ENCODE results near the gene E2F3. TPM values are rescaled to one million over a fixed set of nuclear protein-coding genes. Genes with fewer than 3 reads are reported as not detected.

Gene E2F3
- total RNA-seq, 1 donor from 2014 or later, result 39.1 TPM

DNA sequence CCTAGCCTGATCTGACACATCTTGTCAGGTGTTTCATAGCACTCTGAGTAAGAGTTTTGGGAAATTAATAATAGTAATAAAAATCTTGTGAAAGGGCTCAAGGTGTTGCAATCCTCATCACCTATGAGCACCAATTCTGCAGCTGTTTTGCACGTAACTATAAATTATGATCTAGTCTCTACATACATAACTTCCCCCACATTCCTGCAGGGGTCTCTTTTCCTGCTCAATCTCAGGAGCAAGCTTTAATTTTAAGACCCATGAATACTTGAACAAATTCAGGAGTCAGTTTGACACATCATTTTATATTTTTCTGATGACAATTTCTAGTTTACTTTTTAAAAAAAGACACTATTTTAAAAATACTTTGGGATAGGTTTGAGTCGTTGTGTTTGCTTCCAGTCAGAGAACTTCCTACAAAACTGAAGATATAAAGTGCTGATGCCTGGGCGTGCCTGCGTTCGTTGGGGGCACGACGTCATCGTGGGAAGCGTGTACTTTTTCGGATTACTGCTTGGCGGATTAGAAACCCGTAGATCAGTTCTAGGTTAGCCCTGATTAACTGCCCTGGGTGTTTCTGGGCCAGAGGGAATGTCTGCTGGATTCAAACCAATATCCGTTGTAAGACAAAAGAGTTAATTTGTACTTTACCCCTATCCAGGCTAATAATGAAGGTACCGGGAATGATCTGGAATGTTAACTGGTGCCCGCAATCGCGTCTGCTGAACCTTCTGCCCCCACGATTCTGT is 1.0 kb upstream of the E2F3 start:
- intact Hi-C loops (cut with micrococcal nuclease), result loop anchor here (1.0 to 2.0 kb wide), 7 partner anchors 34 to 198 kb away; partner anchors contain the start of genes CDKAL1 and MBOAT1

DNA sequence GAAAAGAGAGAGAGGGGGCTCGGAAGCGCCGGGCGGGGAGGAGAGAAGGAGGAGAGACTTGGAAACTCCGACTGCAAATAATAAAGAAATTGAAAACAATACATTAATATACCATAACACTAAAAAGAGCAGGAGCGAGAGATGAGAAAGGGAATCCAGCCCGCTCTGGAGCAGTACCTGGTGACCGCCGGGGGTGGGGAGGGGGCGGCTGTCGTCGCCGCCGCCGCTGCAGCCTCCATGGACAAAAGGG is 338 bp downstream of the E2F3 start:
- intact Hi-C loops (cut with micrococcal nuclease), result loop anchor here (2.0 kb wide), 1 partner anchor 1187 kb away; no protein-coding TSS in a partner anchor

DNA sequence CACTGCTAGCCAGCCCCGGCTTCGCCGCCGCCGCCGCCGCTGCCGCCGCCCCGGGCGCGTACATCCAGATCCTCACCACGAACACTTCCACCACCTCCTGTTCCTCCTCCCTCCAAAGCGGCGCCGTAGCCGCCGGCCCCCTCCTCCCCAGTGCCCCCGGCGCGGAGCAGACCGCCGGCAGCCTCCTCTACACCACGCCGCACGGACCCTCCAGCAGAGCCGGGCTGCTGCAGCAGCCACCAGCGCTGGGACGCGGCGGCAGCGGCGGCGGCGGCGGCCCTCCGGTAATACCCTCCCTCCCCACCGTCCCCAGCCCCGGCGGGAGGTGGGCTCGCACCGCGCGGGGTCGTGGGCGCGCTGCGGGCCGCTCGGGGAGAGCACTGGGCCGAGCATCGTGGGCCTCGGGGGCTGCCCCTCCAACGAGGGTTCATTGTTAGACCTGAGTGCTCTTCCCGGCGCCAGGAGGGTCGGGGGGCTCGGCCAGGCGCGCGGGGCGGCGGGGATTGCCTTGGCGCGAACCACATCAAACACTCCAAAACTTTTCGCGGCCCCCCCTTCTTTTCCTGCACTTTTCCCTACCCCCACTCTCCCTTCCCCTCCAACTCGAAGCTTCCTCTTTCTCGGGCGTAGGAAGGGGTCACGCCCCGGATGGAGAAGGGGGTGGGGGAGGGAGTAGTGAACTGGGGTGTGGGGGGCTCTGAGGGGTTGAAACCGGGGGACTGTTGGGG is 827 bp downstream of the E2F3 start:
- intact Hi-C loops (cut with micrococcal nuclease), result loop anchor here (2.0 kb wide), 1 partner anchor 1186 kb away; no protein-coding TSS in a partner anchor

DNA sequence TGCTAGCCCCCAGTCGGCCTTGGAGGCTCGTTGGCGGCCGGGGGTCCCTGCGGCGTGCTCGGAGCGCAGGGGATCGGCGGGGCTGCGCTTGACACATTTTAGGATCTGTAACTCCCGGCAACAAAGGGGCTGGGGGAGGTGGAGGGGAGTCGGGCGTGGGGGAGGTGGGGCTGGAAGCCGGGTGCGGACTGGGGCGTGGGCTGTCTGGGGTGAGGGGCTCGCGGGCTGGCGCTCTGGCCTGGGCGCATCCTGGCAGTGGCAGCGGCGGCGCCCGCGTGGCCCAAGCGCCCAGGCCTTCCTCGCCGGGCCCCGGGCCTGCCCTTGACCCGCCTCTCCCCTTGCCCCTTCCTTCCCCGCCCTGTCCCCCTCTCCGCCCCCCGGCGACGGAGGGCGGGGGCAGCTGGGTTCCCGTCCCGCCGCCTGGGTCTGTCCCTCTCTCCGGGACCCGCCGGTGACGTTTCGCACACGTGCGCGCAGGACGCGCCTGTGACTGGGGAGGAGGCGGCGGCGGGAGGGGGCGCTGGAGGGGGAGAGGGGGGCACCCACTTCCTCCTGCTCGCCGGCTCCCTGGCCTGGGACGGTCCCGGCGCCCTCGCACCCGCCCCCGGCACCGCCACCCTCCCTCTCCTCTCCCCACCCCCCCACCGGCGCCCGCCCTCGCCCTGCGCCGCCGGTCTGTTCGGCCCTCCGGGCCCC is 1.5 kb downstream of the E2F3 start:
- intact Hi-C loops (cut with micrococcal nuclease), result loop anchor here (2.0 kb wide), 1 partner anchor 1186 kb away; no protein-coding TSS in a partner anchor

DNA sequence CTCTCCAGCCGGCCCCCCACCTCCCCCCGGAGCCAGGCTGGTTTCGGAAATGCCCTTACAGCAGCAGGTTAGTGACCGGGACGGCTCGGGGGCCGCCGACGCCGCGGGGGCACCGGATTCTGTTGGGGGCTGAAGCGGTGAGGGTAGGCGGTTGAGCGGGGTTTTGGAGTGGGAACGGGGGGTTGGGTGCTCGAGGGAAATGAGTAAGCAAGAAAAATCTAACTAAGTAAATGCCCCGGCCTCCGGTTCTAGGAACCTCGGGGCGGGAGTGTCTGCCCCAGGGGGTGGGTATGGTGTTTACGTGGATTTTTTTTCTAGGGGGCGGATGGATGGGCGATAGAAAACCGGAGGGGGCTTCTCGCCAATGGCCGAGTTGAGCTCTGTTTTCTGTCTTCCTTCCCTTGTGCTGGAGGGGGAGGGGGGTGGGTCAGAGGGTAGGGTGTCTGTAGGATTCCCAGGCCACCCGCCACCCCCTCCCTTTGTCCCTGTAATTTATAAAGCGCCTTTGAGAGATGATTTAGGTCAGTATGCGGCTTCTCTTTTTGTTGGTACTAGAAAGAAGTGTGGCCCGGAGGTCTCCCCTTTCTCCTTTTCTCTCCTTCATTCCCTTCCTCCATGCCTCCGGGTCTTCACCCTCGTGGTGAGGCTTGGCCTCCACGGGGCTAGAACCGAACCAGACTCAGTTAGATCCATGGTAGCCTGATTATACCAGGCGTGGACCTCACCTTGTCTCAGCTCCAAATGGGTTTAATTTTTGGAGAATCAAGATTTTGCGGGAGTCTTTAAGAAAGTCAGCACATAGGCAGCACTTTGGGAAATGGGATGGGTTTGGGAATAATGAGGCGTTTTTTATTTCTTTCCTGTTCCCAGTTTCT is 2.3 kb downstream of the E2F3 start:
- intact Hi-C loops (cut with micrococcal nuclease), result loop anchor here (1.0 to 2.0 kb wide), 4 partner anchors 50 to 1185 kb away; no protein-coding TSS in a partner anchor

DNA sequence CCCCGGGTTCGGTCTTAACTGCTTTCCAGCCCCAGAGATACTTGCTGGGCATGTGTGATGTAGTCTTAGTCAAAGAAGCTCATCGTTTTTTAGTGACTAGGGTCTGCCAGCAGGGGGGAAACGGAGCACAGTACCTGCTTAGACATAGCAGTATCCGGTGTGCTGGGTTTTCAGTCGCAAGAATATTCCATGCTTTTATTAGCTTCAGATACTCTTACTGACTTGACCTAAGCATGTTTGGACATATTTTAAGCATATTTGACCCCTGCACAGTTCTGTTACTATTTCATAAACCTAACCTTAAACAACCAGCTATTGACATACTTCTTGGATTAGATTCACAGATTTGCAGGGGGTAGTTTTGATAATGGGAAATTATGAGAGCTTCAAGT is 3.0 kb downstream of the E2F3 start:
- intact Hi-C loops (cut with micrococcal nuclease), result loop anchor here (1.0 kb wide), 3 partner anchors 50 to 124 kb away; no protein-coding TSS in a partner anchor

DNA sequence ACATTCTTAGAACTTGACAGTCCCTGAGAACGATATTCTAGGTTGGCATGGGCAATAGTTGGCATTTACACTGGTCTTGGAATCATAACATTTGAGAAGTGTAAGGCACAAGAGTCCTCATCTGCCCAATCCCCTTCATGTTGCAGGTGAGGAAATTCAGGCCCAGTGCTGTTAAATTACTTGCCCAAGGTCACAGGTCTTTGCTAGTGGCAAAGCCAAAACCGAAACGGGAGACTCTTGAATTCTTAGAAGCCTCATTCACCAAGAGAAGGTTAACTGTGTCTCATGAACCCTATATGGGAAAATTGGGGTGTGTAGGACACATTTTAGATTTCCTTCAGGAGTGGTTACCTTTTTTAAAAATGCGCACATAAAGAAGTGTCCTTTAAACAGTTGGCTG is 7.2 kb downstream of the E2F3 start:
- intact Hi-C loops (cut with micrococcal nuclease), result no loop called here

DNA sequence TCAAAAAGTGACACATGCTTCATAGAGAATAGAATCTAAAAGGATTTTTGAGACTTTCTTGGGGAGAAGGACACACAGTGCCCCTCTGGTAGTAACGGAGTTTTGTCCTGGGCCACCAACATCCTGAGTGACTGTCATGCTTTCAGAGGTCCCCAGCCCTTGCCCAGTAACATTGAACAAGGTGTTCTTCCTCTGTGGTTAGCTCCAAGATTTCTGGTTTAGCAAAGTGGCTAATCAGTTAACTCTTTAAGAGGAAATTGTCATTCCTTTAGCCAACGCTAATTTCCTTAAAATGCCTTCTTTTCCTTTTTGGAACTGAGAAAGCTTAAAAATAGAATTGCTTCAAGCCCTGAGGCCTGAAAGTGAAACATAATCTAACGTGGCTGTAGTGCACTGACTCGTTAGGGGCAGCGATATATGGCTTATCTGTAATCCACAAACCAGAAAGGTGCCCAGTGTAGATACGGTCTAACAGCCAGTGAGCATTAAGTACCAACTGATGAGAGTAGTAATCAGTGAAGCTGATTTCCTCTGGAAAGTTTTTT is 7.8 kb downstream of the E2F3 start:
- intact Hi-C loops (cut with micrococcal nuclease), result no loop called here

DNA sequence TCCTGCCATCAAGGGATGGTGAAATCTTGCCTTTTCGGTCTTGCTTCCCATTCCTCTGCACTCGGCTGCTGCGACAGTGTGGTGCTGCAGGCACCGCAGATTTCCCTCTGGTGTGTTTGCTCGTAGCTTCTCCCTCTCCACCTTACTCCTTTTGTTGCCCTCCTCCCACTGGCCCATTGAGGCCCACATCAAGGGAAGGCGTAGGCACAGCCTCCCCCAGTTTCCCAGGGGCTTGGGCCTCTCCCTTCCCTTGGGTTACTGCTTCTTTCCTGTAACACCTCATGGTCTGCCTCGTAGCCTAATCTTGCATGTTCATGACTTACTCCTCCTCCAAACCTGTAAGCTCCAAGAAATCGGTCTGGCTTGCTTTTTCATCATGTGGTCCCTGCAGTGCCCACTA is 9.9 kb downstream of the E2F3 start:
- intact Hi-C loops (cut with micrococcal nuclease), result no loop called here

DNA sequence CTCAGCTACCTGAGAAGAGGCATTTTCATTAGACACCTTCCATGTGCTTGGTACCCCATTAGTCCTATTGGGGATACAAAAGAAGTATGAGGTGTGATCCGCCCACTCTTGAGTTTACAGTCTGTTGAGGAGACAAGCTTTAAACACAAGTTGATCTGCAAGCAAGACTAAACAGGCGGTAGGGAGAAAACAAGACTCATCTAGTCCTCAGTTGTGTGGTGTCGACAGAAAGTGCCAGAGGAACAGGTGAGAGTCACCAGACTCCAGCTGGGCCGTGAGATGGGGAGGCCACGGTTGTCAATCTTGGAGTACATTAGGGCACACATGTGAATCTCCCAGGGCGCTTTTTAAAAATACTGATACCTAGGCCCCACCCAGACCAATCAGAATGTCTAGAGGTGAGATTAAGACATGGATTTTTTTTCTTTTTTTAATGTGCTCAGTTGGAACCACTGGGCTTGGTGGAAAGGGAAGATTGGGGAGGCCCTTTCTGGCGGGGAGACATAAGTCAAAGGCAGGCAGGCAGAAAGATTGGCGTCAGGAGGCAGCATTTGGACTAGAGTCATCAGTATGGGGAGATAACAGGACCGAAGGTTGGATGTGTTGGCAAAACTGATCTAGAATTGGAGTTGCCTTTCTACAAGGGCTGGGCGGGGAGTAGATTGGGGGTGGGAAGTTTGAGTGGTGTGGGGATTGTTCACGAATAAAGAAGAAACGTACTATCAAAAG is 10.4 kb downstream of the E2F3 start:
- intact Hi-C loops (cut with micrococcal nuclease), result no loop called here

DNA sequence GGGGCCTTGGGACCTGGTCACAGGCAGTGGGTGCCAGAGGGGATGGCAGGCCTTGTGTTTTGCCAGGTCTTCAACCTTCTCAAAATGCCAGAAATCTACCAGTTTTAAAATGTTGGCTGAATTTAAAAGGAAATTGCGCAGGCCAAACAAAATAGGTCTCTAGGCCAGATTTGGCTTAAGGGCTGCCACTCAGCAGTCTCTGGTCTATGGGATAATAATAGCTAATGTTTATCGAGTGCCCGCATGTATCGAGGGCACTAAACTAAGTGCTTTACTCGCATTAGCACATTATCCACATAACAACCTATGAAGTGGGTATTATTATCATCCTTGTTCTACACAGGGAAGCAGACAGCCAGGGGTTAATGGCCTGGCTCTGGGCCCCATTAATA is 11.0 kb downstream of the E2F3 start:
- intact Hi-C loops (cut with micrococcal nuclease), result no loop called here

DNA sequence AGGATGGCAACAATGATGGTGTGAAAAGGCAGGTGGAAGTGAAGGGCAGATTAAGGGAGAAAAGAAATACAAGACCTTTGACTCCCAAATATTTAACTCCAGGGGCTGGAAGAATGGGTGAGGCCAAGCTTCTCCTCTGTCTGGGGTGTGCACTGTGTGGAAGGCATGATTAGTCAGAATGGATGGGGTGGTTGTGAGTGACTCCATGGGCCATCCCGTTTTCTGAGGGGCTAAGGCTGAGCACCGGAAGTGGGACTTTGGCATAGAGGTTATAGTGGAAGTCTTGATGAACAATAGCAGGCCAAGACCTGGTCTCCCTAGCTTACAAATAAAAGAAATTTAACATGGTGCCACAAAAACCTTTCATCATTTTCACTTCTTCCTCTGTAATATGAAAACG is 12.1 kb downstream of the E2F3 start:
- intact Hi-C loops (cut with micrococcal nuclease), result no loop called here

DNA sequence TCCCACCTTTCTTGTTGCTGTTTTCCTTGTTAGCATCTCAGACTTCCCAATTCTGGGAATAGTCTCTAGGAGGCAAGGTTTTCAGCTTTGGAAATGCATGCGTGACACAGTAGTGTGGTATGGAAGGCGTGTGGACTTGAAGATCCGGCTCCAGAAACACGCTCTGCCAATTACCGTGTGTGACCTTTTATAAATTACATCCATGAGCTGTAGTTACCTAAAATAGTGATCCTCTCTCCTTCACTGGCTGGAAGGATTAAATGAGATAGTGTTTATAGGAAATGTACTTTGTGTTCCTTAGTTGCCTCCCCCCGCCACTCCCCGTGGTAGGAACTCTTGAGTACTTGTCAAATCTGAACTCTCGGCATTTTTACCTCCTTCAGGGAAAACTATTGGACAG is 13.0 kb downstream of the E2F3 start:
- intact Hi-C loops (cut with micrococcal nuclease), result no loop called here

DNA sequence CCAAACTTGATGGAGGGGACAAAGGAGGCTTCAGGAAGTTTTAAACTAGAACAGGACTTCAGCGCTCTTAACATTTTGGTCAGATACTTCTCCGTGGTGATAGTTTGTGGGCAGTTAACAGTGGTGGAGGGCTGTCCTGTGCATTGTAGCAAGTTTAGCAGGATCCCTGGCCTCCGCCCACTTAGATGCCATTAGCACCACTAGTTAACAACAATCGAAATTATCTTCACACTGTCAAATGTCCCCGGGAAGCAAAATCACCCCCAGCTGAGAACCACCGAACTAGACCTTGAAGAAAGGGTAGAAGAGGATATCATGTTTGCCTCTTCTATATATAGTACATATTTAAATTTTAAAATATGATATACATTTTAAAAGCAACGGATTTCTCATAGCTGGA is 13.6 kb downstream of the E2F3 start:
- intact Hi-C loops (cut with micrococcal nuclease), result no loop called here

DNA sequence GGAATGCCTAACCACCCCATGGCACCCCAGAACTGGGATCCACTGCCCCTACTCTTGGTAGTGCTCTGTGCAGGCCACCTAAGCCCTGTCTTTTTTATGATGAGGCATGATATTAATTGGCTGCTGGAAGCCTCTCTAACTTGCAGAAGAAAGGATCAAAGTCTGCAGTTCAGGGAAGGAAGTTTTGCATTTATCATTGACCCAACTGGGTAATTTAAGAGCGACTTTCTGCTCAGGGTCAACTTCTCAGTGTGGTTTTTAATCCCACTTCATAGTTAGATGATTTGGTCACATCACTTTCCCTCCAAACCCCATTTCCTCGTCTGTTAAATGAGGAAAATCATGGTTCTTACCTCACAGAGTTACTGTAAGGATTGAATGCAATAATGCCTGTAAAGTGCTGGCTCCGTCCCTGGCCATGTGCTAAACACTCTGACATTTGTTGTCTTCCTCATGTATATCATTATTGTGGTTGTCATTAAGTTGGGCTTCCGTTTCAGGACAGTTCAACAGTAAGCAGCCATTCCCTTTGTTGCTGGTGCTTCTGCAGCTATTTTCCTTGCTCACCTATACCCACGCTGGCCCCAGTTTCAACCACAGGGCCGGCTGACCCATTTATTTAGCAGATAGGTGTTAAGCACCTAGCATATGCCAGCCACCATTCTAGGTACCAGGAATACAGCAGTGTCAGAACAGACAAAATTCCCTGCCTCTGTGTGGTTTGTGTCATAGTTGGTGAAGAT is 14.2 kb downstream of the E2F3 start:
- intact Hi-C loops (cut with micrococcal nuclease), result no loop called here

DNA sequence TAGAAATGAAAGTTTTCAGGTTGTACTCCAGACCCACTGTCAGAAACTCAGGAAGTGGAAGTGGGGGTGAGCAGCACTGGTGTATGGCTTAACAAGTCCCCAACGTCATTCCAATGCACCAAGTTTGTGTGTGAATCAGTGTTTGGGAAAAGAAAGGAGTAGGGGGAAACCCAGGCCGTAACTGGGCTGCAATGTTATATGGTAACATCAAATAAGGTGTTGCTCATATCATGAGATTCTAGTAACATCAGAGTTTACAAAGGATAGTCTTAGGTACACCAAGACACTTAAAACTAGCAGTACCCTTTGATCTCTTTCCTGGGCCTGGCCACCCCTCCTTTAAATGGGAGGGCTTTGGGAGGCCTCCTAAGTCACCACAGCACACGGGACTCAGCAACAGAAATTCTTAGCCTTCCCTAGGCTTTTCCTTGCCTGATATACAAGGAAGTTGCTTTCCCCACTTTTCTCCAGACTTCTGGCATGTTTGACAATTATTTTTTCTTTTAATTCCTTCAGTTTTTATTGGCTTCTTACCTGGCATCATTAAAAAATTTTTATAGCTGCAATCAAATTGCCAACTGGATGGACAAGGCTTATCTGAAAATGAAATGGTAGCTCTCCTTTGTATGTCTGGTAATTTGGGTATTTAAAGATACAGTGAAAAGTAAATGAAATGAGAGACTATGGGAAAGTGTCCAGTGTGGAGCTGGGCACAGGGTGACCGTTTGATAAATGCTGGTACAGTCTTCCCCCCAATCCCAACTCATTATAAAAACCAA is 15.1 kb downstream of the E2F3 start:
- intact Hi-C loops (cut with micrococcal nuclease), result no loop called here

DNA sequence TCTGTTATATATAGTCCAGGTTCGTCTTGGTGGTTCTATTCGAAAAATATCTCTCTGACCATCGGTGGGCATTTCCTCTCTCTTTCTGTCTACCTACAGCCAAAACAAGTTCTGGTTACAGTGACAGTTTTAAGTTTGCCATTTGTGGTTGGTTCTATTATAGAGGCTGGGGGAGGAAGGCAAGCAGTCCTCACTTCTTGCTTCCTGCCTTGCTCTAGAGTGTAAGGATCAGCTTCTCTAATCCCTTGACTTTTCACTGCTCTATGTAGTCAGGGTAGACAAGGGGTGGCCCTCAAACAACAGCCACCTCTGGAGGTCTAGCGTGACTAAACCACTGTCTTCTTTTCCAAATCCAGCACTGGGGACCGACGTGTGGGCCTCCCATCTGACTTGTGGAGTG is 16.1 kb downstream of the E2F3 start:
- intact Hi-C loops (cut with micrococcal nuclease), result no loop called here

DNA sequence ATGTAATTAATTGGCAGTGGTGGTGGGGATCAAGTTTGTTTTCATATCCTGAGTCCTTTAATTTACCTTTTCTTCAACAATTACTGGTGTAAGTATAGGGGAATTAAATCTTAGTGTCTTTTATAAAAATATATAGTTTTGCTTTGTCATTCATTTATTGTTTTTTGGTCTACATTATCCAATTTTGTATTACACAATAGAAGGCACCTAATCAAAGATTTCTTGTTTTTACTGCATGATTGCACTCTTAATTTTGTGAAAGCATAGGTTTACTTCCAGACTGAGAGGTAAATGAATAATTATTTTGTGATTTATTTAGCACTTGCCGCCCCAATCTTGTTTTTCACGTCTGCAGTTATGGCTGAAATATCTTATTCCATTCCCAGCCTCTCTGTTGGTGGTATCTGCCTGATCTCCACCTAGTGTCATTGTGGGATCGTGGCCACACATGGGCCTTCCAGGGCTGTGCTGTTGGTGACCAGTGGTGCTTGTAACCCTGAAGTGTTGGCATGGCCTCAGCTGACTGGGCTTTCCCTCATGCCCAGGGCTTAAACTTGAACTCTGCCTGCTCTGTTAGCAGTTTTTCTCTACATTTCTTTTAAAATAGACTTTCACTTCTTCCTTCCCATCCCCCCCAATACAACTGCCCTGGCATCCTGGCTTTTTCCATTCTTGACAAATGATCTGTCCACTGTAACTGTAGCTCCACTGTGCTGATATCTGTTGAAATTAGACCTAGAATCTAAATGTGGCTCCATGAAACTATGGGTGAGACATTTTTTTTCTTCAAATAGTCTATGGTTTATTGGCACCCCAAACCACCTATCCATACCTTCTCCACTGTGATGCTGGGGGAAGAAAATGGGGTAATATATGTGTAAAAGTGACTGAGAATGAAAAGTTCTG is 24.8 kb downstream of the E2F3 start:
- intact Hi-C loops (cut with micrococcal nuclease), result no loop called here
